HepG2 (cell line): Measurements from ENCODE around the gene SKP2. TPM values are rescaled to one million over a fixed set of nuclear protein-coding genes. Genes with fewer than 3 reads are reported as not detected.

Experiments used
- CHD2 ChIP-seq: IDR thresholded peaks from 2 replicates; pipeline ENCODE4 v1.6.1; 2011; ENCODE audit warnings: low read depth, low read length, improper control_type of control experiment
- CREM ChIP-seq, 2 experiments: sonication (generic) in 1 of 2; formaldehyde crosslinking in 1 of 2; IDR thresholded peaks; 2 replicates each; pipeline versions ENCODE4 v1.4.0 to v1.6.1; 2016 to 2020; ENCODE audit warnings: antibody characterized with exemption in 1 of 2, mild to moderate bottlenecking in 1 of 2, missing genetic modification reagents in 1 of 2
- ELF3 ChIP-seq: IDR thresholded peaks from 2 replicates; pipeline ENCODE4 v1.6.1; 2016; ENCODE audit warnings: missing genetic modification reagents, missing compliant biosample characterization
- FOXA1 ChIP-seq, 2 experiments: fragments of 450-650 bp in 1 of 2; sonication (generic) in 1 of 2; formaldehyde crosslinking in 1 of 2; IDR thresholded peaks; 2 replicates each; pipeline versions ENCODE4 v1.4.0 to v1.6.1; 2016 to 2020; ENCODE audit warnings: missing genetic modification reagents in 1 of 2
- FOXP1 ChIP-seq, 2 experiments: fragments of 450-650 bp in 1 of 2; IDR thresholded peaks; 2 replicates each; pipeline ENCODE4 v1.6.1; 2017 to 2018; ENCODE audit warnings: antibody characterized with exemption in 1 of 2
- ISL2 ChIP-seq: sonication (generic); formaldehyde crosslinking; IDR thresholded peaks from 2 replicates; pipeline ENCODE4 v1.5.0; 2020; ENCODE audit warnings: missing genetic modification reagents
- MAZ ChIP-seq, 2 experiments: sonication (generic) in 1 of 2; formaldehyde crosslinking in 1 of 2; IDR thresholded peaks; 2 replicates each; pipeline versions ENCODE4 v1.5.0 to v1.6.1; 2012 to 2020; ENCODE audit warnings: low read depth in 2 of 2, mild to moderate bottlenecking in 2 of 2, borderline replicate concordance in 1 of 2, improper control_type of control experiment in 1 of 2, low read length in 1 of 2, missing genetic modification reagents in 1 of 2, moderate library complexity in 1 of 2
- MIXL1 ChIP-seq: IDR thresholded peaks from 2 replicates; pipeline ENCODE4 v1.6.1; 2016
- NR2F6 ChIP-seq, 2 experiments: IDR thresholded peaks; 2 replicates each; pipeline ENCODE4 v1.6.1; 2016; ENCODE audit warnings: antibody characterized with exemption in 1 of 2, mild to moderate bottlenecking in 1 of 2
- ONECUT2 ChIP-seq: sonication (generic); formaldehyde crosslinking; IDR thresholded peaks from 2 replicates; pipeline ENCODE4 v1.4.0; 2020; ENCODE audit warnings: missing genetic modification reagents
- PAX8 ChIP-seq: sonication (generic); formaldehyde crosslinking; IDR thresholded peaks from 2 replicates; pipeline ENCODE4 v1.8.0; 2022; ENCODE audit warnings: mild to moderate bottlenecking, missing genetic modification reagents, borderline replicate concordance
- PITX1 ChIP-seq: sonication (generic); formaldehyde crosslinking; IDR thresholded peaks from 2 replicates; pipeline ENCODE4 v1.5.1; 2020; ENCODE audit warnings: mild to moderate bottlenecking, missing genetic modification reagents
- RBAK ChIP-seq: sonication (generic); formaldehyde crosslinking; IDR thresholded peaks from 2 replicates; pipeline ENCODE4 v1.5.1; 2020; ENCODE audit warnings: mild to moderate bottlenecking, missing genetic modification reagents
- RFX3 ChIP-seq: IDR thresholded peaks from 2 replicates; pipeline ENCODE4 v1.6.1; 2016; ENCODE audit warnings: missing biosample characterization, missing genetic modification reagents
- RORA ChIP-seq: sonication (generic); formaldehyde crosslinking; IDR thresholded peaks from 2 replicates; pipeline ENCODE4 v1.5.0; 2020; ENCODE audit warnings: mild to moderate bottlenecking, missing genetic modification reagents, moderate library complexity
- SIX1 ChIP-seq: sonication (generic); formaldehyde crosslinking; IDR thresholded peaks from 2 replicates; pipeline ENCODE4 v1.4.0; 2020; ENCODE audit warnings: missing genetic modification reagents, borderline replicate concordance
- TBL1XR1 ChIP-seq: fragments of 150-350 bp; IDR thresholded peaks from 2 replicates; pipeline ENCODE4 v1.6.1; 2014; ENCODE audit warnings: borderline replicate concordance, low read length; ENCODE audit not compliant: partially characterized antibody
- TBX2 ChIP-seq: sonication (generic); formaldehyde crosslinking; IDR thresholded peaks from 2 replicates; pipeline ENCODE4 v1.5.0; 2020; ENCODE audit warnings: missing genetic modification reagents, mild to moderate bottlenecking, borderline replicate concordance
- ZMYM2 ChIP-seq: sonication (generic); formaldehyde crosslinking; IDR thresholded peaks from 2 replicates; pipeline ENCODE4 v1.8.0; 2022; ENCODE audit warnings: mild to moderate bottlenecking, missing genetic modification reagents
- ZNF205 ChIP-seq: IDR thresholded peaks from 2 replicates; pipeline ENCODE4 v1.6.1; 2018; ENCODE audit warnings: missing biosample characterization, missing genetic modification reagents
- ZNF792 ChIP-seq: IDR thresholded peaks from 2 replicates; pipeline ENCODE4 v1.6.1; 2016
- ZSCAN25 ChIP-seq: sonication (generic); formaldehyde crosslinking; IDR thresholded peaks from 2 replicates; pipeline ENCODE4 v1.8.0; 2022; ENCODE audit warnings: mild to moderate bottlenecking, missing genetic modification reagents
- polyA plus RNA-seq, 8 experiments: library from polyadenylated mRNA; depleted of rRNA in 3 of 8; stranded (reverse) in 7 of 8; unstranded in 1 of 8; fragments of >200 nt; fragmentation: Illumina TruSeq in 4 of 8; extraction: Trizol in 4 of 8; gene quantifications; 2 replicates each; pipeline versions ENCODE4 v1.2.1 to v1.2.3, GENCODE V29; 2011 to 2016; ENCODE audit warnings: low read depth in 4 of 8, missing spikeins in 1 of 8, mixed read lengths in 1 of 8; ENCODE audit not compliant: insufficient read depth in 1 of 8
- total RNA-seq, 5 experiments: library from RNA; depleted of rRNA; stranded (reverse); fragments of >200 nt; fragmentation: Illumina TruSeq; extraction: Trizol; gene quantifications; 2 replicates each; pipeline ENCODE4 v1.2.3, GENCODE V29; 2016; ENCODE audit warnings: low read depth in 1 of 5
- TF ChIP-seq, protein P1 (sequence below): sonication (generic); formaldehyde crosslinking; IDR thresholded peaks from 2 replicates; pipeline ENCODE4 v1.4.0; 2020; ENCODE audit warnings: missing genetic modification reagents, borderline replicate concordance
- TF ChIP-seq, protein P2 (sequence below): sonication (generic); formaldehyde crosslinking; conservative IDR thresholded peaks from 2 replicates; pipeline ENCODE4 v1.4.0; 2020; ENCODE audit warnings: mild to moderate bottlenecking, missing genetic modification reagents, moderate library complexity

Gene SKP2
- total and polyA plus RNA-seq, 2 of the 13 experiments (the other 11 are each of a cell fraction or from before 2014, with no cell fraction given) = 29.6 to 84.1 TPM

- TF ChIP-seq ZNF205 (CRISPR knock-in tag) (peak; percentile 88), RORA (no peak), ZMYM2 (CRISPR knock-in tag) (peak; percentile 94), ISL2 (CRISPR knock-in tag) (peak; percentile 93), CHD2 (0 out of 2 replicates have a peak, but pooled peaks have one; percentile 11), TBX2 (CRISPR knock-in tag) (peak; percentile 49; the same call in 1 of the 2 replicates), CREM (IDR thresholded peaks at IDR 0.05) (peak; percentile 71), CREM (CRISPR knock-in tag; IDR thresholded peaks at IDR 0.05) (no peak), PITX1 (CRISPR knock-in tag) (0 out of 2 replicates have a peak, but pooled peaks have one; percentile 61), ONECUT2 (CRISPR knock-in tag) (peak; percentile 27; the same call in 1 of the 2 replicates), FOXP1 (IDR thresholded peaks at IDR 0.05) (no peak), FOXP1 (CRISPR knock-in tag; IDR thresholded peaks at IDR 0.05) (peak; percentile 89), RBAK (CRISPR knock-in tag) (no peak), ZNF792 (peak; percentile 82), MIXL1 (CRISPR knock-in tag) (peak; percentile 80; the same call in 1 of the 2 replicates), ELF3 (CRISPR knock-in tag) (0 out of 2 replicates have a peak, but pooled peaks have one; percentile 52), FOXA1 (IDR thresholded peaks at IDR 0.05) (no peak; the same call in 1 of the 2 replicates), FOXA1 (CRISPR knock-in tag; IDR thresholded peaks at IDR 0.05) (peak; percentile 85), PAX8 (no peak), ZSCAN25 (CRISPR knock-in tag) (no peak), RFX3 (CRISPR knock-in tag) (no peak), MAZ (IDR thresholded peaks at IDR 0.05; ENCODE audit: borderline replicate concordance, low read depth, low read length) (no peak), MAZ (CRISPR knock-in tag; IDR thresholded peaks at IDR 0.05; ENCODE audit: low read depth) (no peak), NR2F6 (IDR thresholded peaks at IDR 0.05) (peak; percentile 95), NR2F6 (CRISPR knock-in tag; IDR thresholded peaks at IDR 0.05) (peak; percentile 94), SIX1 (CRISPR knock-in tag) (no peak; the same call in 1 of the 2 replicates), TBL1XR1 (peak; percentile 47)
- TF ChIP-seq, protein P1, sequence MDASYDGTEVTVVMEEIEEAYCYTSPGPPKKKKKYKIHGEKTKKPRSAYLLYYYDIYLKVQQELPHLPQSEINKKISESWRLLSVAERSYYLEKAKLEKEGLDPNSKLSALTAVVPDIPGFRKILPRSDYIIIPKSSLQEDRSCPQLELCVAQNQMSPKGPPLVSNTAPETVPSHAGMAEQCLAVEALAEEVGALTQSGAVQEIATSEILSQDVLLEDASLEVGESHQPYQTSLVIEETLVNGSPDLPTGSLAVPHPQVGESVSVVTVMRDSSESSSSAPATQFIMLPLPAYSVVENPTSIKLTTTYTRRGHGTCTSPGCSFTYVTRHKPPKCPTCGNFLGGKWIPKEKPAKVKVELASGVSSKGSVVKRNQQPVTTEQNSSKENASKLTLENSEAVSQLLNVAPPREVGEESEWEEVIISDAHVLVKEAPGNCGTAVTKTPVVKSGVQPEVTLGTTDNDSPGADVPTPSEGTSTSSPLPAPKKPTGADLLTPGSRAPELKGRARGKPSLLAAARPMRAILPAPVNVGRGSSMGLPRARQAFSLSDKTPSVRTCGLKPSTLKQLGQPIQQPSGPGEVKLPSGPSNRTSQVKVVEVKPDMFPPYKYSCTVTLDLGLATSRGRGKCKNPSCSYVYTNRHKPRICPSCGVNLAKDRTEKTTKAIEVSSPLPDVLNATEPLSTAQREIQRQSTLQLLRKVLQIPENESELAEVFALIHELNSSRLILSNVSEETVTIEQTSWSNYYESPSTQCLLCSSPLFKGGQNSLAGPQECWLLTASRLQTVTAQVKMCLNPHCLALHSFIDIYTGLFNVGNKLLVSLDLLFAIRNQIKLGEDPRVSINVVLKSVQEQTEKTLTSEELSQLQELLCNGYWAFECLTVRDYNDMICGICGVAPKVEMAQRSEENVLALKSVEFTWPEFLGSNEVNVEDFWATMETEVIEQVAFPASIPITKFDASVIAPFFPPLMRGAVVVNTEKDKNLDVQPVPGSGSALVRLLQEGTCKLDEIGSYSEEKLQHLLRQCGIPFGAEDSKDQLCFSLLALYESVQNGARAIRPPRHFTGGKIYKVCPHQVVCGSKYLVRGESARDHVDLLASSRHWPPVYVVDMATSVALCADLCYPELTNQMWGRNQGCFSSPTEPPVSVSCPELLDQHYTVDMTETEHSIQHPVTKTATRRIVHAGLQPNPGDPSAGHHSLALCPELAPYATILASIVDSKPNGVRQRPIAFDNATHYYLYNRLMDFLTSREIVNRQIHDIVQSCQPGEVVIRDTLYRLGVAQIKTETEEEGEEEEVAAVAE (CRISPR knock-in tag) = peak; percentile 69; the same call in 1 of the 2 replicates
- TF ChIP-seq, protein P2, sequence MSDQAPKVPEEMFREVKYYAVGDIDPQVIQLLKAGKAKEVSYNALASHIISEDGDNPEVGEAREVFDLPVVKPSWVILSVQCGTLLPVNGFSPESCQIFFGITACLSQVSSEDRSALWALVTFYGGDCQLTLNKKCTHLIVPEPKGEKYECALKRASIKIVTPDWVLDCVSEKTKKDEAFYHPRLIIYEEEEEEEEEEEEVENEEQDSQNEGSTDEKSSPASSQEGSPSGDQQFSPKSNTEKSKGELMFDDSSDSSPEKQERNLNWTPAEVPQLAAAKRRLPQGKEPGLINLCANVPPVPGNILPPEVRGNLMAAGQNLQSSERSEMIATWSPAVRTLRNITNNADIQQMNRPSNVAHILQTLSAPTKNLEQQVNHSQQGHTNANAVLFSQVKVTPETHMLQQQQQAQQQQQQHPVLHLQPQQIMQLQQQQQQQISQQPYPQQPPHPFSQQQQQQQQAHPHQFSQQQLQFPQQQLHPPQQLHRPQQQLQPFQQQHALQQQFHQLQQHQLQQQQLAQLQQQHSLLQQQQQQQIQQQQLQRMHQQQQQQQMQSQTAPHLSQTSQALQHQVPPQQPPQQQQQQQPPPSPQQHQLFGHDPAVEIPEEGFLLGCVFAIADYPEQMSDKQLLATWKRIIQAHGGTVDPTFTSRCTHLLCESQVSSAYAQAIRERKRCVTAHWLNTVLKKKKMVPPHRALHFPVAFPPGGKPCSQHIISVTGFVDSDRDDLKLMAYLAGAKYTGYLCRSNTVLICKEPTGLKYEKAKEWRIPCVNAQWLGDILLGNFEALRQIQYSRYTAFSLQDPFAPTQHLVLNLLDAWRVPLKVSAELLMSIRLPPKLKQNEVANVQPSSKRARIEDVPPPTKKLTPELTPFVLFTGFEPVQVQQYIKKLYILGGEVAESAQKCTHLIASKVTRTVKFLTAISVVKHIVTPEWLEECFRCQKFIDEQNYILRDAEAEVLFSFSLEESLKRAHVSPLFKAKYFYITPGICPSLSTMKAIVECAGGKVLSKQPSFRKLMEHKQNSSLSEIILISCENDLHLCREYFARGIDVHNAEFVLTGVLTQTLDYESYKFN (CRISPR knock-in tag) = peak; percentile 84
These were observed 1.8 kb downstream of the SKP2 start (continued) for GRCh38 chr5:36153726-36154125.
